B cell (primary cell): Measurements from ENCODE around the gene CAMK2D.

ENCODE experiments used
- EZH2 ChIP-seq: IDR thresholded peaks from 2 replicates; pipeline ENCODE4 v1.6.1; 2012; ENCODE audit warnings: borderline replicate concordance, low read depth, mild to moderate bottlenecking, moderate library complexity, low read length; ENCODE audit not compliant: insufficient read depth, poor library complexity, severe bottlenecking
- TF ChIP-seq, protein P1 (sequence below): fragments of 200-600 bp; IDR thresholded peaks from one replicate; pipeline ENCODE4 v1.8.0; 2022; ENCODE audit warnings: antibody characterized with exemption, mild to moderate bottlenecking

DNA sequence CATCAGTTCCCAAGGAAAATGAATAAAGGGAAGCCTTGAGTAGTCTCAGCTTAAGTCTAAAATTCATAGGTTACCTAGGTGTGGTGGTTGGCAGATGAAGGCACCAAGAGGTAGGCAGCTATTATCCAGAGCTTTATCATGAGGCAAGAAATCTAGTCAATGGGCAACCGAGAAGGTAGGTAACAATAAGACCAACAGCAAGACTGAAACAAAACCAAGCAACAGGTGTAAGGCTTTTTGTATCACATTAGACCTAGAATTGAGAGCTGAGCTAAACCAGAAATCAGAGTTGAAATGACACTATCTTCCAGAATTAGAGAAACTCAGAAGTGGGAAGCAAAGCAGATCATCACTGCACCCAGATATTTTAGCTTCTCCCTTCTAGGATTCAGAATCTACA is 117.1 kb downstream of the CAMK2D start:
- no peak for TF ChIP-seq EZH2
- TF ChIP-seq, protein P1, sequence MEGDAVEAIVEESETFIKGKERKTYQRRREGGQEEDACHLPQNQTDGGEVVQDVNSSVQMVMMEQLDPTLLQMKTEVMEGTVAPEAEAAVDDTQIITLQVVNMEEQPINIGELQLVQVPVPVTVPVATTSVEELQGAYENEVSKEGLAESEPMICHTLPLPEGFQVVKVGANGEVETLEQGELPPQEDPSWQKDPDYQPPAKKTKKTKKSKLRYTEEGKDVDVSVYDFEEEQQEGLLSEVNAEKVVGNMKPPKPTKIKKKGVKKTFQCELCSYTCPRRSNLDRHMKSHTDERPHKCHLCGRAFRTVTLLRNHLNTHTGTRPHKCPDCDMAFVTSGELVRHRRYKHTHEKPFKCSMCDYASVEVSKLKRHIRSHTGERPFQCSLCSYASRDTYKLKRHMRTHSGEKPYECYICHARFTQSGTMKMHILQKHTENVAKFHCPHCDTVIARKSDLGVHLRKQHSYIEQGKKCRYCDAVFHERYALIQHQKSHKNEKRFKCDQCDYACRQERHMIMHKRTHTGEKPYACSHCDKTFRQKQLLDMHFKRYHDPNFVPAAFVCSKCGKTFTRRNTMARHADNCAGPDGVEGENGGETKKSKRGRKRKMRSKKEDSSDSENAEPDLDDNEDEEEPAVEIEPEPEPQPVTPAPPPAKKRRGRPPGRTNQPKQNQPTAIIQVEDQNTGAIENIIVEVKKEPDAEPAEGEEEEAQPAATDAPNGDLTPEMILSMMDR = no peak
